ENCODE measurements around the gene TYW5. TPM values are rescaled to one million over a fixed set of nuclear protein-coding genes. Genes with fewer than 3 reads are reported as not detected.

Gene TYW5
- polyA plus RNA-seq, 1 of the 3 experiments (the other 2 are of a cell fraction) = 3.6 TPM

Small RNA genes lying within 50 kb of the gene (small RNA-seq; reads per million reads assigned to genes)
- gene RN7SL717P = 0 to 0.43 (median 0) reads per million in 7 experiments

Other genes with a start within 250 kb of the TYW5 start
- gene FTCDNL1, start 104.3 kb downstream of the TYW5 start, polyA plus RNA-seq (2012; rRNA removed) = not detected in 2 replicates
- 1.8 and 2.2 TPM in 2 replicates for gene C2orf69, start 44.2 kb downstream of the TYW5 start, polyA plus RNA-seq (2012; rRNA removed)
- 11.5 and 15.8 TPM in 2 replicates for gene MAIP1, start 91 bp upstream of the TYW5 start, polyA plus RNA-seq (2012; rRNA removed)